Measurements from ENCODE around the gene BORCS5. TPM values are rescaled to one million over a fixed set of nuclear protein-coding genes. Genes with fewer than 3 reads are reported as not detected.
"Not testable (repeated sequence)": the region's sequence is repeated elsewhere in the genome, so short reads cannot be mapped to it uniquely, and the experiment has no call there.

BORCS5 gene
- total RNA-seq, 1 donor from 2014 or later, result 21.6 TPM

- DNase-seq (ENCODE audit: low spot score), result no peak
Observed at GRCh38 chr12:12486661-12487240, 129.9 kb downstream of the BORCS5 start.

DNA sequence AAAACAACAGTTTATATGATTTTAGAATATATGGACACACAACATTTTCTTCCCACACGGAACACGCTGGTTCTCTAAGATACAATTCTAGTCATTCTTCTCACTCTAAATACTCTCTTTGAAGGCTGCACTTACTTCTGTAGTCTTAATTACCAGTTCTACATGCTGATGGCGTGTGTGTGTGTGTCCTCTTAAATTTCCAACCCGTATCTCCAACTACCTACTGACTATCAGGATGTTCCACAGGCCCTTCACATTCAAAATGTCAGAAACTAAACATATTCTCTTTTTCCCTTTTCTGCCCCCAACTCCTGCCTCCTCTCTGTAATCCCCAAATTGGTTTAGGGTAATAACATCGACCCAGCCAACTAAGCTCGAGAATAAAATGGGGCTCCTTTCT, 130.6 kb downstream of the BORCS5 start:
- DNase-seq (ENCODE audit: low spot score), result no peak

DNA sequence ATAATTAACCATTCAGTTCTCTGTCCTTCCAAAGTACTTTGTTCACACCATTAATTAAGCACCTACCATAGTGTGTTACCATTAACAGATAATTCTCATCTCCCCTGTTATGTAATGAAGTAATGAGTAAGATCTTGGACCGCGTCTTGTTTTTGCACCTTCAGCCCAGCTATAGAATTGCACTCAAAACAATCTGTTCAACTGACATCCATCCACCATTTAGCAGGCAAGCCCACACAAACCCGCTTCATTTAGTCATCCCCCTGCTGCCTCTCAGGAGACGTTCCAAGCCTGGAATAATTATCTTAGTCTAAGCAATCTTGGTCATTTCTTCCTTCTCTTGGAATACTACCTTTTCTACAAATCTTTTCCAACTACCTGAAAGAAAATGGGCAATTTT, 131.4 kb downstream of the BORCS5 start:
- no peak for DNase-seq (ENCODE audit: low spot score)

GRCh38 chr12:12488823-12489550, 132.1 kb downstream of the BORCS5 start:
- no peak for DNase-seq (ENCODE audit: low spot score)

- DNase-seq (ENCODE audit: low spot score), result no peak
Observed at GRCh38 chr12:12491606-12492005, 134.7 kb downstream of the BORCS5 start.

- no peak for DNase-seq (ENCODE audit: low spot score)
Observed at GRCh38 chr12:12492547-12492946, 135.7 kb downstream of the BORCS5 start.

DNA sequence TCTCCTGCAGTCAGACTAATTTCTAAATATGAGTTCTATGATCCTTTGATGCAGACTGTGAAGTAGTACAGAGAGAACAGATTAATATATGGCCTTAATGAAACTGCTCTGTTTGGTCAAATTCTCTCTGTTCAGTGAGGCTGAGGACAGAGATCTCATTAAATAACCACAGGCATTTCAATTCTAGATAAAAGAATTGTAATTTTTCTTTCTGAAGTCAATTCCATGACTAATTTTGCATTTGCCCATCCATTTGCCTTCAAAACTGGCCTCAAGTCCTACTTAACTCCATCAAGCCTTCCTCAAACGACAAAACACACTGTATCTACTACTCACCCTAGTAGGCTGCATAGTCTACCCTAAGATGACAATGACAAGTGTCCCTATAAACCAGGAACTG, 138.7 kb downstream of the BORCS5 start:
- no peak for DNase-seq (ENCODE audit: low spot score)

DNA sequence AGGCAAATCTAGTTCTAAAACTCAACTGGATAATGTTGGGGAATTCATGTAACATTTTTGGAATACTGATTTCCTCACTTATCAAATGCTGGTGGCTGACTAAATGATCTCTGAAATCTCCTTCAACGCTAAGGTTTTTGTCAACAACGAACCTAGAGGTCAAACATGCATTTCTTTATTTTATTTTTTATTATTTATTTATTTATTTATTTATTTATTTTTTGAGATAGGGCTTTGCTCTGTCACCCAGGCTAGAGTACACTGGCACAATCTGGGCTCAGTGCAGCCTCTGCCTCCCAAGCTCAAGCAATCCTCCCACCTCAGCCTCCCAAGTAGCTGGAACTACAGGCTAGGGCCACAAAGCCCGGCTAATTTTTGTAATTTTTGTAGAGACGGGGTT, 141.3 kb downstream of the BORCS5 start:
- DNase-seq (ENCODE audit: low spot score), result no peak

DNA sequence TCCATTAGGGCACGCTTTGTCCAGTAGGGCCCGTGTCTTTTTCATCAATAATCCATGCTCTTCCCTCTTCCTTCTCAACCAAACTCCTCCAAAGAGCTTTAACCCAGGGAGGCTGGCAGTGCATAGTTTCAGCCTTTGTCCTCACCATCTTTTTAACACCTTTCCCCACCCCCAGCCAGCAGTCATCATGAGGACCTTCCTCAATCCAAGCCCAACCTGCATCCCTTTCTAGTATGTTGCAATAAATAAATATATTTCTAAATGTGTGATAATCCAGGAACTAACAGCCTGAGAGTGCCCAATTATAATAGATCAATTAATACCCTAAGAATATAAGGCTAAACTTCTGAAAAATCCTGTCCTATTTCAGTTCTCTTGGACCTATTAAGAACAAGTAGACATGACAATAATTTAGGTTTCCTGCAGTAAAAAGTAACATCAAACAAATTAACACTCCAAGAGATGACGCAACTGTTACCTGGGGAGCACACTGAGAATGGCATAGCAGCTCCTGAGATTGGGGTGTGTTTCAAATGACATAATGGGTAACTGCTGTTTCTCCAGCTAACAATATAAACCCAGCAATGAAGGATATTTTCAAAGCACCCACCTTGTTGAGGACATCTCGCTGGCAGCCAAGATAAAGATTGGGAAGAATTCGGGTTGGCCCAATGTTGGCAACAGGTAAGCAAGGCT, 143.2 kb downstream of the BORCS5 start:
- DNase-seq (ENCODE audit: low spot score), result no peak

DNA sequence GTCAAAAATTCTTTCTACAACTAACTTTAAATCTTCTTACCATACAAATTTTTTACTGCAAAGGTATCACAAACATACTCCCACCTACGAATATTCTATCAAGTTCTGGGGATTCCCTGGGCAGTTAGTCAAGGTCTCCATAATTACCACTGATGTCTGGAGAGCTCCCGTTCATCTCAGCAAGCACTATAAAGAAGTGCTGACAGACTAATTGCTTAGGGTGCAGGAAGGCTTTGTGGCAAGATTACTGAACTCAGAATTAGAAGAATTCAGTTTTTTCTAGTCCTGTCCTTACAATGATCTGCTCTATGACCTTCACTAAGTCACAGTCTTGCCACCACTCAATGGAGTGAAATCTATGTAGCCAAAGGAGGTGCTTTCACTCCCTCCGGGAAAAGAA, 144.2 kb downstream of the BORCS5 start:
- DNase-seq (ENCODE audit: low spot score), result no peak

DNA sequence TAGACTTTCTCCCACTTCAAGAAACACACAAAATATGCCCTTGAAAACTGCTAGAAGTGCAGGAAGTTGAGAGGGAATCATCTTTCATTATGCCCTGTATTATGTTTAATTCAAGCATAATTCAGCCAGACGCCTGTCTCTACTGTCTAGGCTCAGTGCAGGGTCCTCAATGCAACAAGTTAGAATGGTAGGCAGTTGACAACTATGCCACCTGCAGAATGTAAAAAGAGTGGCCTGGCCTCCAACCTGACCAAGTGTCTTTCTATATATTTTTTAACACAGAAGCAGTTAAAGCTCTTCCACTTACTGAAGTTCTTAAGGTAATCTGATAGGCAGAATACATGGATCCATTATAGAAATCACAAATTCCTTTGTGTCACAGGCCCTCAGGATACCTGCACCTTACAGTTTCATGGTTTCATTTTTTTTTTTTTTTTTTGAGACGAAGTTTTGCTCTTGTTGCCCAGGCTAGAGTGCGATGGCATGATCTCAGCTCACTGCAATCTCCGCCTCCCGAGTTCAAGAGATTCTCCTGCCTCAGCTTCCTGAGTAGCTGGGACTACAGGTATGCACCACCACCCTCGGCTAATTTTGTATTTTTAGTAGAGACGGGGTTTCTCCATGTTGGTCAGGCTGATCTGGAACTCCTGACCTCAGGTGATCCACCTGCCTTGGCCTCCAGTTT, 145.4 kb downstream of the BORCS5 start:
- not testable (repeated sequence) for DNase-seq (ENCODE audit: low spot score)

GRCh38 chr12:12502815-12503151, 145.9 kb downstream of the BORCS5 start:
- no peak for DNase-seq (ENCODE audit: low spot score)

DNA sequence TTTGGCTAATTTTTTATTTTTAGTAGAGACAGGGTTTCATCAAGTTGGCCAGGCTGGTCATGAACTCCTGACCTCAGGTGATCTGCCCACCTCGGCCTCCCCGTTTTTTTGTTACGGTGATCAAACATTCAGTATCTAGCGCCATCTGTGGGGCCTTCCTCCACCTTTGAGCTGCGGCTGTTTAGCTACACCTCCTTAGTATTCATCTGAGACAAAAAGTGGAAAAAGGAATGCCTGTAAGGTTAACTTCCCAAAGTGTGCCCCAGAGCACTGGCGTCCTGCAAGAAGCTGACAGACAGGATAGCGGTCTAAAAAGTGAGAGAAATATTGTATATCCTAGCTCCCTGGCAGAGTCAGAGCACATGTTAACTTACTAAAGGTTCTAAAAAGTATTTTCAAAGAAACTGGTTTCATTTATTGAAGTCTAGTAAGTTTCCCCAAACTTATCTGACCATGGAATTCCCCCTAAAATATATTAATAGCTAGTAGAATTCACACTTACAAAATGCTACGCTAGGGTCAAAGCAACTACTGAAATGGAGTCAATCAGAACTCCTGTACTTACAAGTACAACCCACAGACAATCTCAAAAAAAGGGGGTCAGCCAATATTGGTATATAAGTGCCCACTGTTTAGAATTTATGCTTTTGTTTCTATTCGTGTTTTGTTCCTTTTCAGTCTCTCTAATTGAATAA, 146.7 kb downstream of the BORCS5 start:
- DNase-seq (ENCODE audit: low spot score), result no peak

GRCh38 chr12:12505544-12506495, 148.9 kb downstream of the BORCS5 start:
- no peak for DNase-seq (ENCODE audit: low spot score)

DNA sequence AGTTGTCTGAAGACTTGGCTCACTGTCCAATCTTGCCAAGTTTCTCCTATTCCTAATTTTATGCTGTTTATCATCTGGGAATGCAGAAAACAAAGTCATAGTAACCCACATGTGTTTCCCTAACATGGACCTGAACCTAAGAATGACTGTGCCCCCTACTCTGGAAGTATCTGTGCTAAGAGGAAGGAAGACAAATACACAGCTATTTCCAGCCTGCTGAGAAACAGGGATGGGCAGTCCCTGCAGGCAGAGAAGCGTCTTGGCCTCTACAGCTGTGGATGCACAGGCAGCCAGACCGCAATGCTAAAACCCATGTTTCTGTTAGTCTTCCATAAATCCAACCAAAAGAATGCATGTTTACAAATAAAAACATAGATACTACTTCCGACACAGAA, 149.6 kb downstream of the BORCS5 start:
- no peak for DNase-seq (ENCODE audit: low spot score)

DNA sequence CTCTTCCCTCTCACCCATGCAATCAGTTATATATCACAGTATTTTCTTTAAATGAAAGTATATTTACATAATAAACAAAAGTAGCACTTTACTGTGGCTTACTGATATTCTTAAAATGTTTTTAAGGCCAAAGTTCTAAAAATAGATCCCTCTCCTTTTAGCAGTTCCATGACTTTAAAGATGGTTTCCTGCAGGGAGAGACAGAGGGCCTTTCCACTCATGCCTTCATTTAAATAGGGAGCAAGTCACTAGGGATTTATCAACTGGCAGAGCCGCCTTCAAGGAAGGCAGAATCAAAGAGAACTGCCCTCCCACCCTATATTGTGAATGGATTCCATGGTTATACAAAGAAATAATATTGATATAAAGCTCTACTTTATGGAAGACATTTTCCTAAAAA, 150.2 kb downstream of the BORCS5 start:
- no peak for DNase-seq (ENCODE audit: low spot score)

DNA sequence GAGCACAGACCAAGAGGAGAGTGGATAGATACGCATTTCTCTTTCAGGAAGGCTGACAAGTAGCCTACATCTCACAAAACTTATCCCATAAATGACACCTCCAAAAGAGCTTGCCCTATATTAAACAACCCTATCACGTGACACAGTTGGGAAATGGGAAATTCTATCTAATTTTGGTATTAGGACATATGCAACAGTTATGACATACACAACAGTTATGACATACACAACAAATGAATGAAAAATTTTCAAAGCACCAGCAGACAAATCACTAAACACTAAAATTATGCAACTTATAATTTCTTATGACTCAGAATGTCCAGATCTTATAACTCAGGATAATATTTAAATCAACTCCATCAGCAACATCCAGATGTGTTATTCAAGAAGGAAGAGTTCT, 151.7 kb downstream of the BORCS5 start:
- DNase-seq (ENCODE audit: low spot score), result no peak

DNA sequence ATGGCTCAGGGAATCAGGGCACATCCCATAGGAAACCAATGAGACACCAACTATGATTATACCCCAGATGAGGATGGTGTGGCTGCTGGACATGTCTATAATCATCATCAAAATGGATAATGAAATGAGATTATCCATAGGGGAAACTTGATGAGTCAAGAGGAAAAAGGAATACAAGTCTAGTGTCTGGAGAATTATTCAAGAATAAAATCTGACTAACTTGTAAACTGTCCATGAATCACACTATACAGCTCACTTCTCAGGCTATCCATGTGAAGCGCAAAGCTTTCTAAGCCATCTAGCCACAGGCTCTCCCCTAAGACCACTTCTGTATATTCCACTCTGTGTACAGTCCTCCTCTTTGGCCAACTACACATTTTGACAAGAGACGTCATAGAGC, 153.3 kb downstream of the BORCS5 start:
- DNase-seq (ENCODE audit: low spot score), result no peak

GRCh38 chr12:12510551-12510950, 153.7 kb downstream of the BORCS5 start:
- no peak for DNase-seq (ENCODE audit: low spot score)

- DNase-seq (ENCODE audit: low spot score), result no peak
Observed at GRCh38 chr12:12511021-12511783, 154.3 kb downstream of the BORCS5 start.
